Glomerular endothelial cell (primary cell): ENCODE measurements around the gene OR2L5. TPM values are rescaled to one million over a fixed set of nuclear protein-coding genes. Genes with fewer than 3 reads are reported as not detected.

Source experiments
- DNase-seq: peaks from one replicate; pipeline ENCODE4 v3.0.0-alpha.2; 2011; ENCODE audit warnings: low read depth, low spot score; ENCODE audit errors: extremely low read depth
- total RNA-seq: library from RNA; depleted of rRNA; stranded (reverse); fragments of >200 nt; gene quantifications from 2 replicates; pipeline ENCODE4 v1.2.3, GENCODE V29; 2015

The OR2L5 gene, protein sequence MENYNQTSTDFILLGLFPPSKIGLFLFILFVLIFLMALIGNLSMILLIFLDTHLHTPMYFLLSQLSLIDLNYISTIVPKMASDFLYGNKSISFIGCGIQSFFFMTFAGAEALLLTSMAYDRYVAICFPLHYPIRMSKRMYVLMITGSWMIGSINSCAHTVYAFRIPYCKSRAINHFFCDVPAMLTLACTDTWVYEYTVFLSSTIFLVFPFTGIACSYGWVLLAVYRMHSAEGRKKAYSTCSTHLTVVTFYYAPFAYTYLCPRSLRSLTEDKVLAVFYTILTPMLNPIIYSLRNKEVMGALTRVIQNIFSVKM
- not detected in 2 replicates for total RNA-seq

DNA sequence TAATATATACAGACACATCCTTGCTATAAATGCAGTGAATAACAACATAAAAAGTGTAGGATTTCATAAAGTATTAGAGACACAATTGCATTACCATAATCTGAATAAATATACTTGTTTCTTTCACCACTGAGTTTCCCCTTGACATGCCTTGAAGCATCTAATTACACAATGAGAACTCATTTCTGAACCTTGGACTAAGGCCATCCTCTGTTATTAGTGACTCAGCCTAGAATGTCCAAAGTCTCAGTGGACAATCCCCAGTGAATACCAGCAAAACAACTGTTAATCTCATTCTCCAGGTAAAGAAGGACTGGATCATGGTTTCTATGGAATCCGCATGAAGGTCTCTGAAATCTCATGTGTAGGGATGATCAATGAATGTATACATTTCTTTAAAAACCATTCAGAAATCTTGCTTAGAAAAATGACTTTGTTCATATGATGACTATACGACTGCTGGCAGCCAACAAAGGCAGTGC lies at the start of gene OR2L5:
TSS of gene OR2L5 (plus strand) at position 432 of the 482 bp plus-strand sequence. CDS start 8,288 bp downstream, outside the sequence.
- no peak for DNase-seq

DNA sequence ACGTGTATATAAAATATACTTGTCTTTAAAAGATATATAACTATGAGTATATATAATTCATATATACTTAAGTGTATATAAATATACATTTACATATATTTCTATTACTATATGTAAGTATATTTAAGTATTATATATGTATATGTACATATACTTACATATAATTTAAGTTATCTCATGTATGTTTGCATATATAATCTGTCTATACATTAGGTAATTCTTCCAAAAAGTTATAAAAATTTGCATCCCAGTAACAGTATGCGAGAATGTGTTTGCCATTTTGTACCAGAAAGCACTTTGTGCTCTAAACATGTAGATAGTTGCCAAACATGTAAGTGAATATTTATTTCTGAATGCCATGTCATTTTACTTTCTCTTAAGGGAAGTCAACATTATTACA lies 48.5 kb upstream of the OR2L5 start, which contains the start of gene OR2AK2:
TSS of gene OR2AK2 (plus strand) at position 301 of the 400 bp plus-strand sequence. CDS start 144 bp downstream, outside the sequence.
- no peak for DNase-seq

DNA sequence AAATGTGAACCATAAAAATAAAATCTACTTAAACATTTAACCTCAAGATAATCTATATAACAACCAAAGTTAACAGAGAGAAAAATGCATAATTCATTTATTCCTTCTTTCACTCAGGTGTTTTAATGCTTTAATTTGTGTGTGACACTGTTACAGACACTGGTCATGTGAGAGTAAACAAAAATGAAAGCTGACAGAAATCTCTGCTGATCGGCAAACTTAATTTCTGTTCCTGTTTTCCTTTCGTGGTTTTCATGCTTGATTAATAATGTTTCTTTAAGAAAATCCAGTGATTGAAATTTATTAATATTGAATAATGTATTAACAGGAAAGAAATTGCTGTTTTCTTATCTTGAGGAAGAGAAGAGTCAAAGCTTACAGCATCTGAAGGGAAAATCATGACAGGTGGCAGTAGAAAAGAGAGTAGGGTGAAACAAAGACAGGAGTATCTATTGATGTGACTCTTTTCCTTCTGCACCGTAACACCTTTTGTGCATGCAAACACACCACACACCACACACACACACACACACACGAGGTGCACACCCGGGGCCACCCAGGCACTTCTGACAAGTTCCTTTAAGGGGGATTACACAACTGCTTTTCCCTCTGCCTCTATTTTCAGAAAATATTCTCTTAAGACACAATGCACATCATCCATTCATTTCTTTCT lies 46.8 kb upstream of the OR2L5 start:
- no peak for DNase-seq

DNA sequence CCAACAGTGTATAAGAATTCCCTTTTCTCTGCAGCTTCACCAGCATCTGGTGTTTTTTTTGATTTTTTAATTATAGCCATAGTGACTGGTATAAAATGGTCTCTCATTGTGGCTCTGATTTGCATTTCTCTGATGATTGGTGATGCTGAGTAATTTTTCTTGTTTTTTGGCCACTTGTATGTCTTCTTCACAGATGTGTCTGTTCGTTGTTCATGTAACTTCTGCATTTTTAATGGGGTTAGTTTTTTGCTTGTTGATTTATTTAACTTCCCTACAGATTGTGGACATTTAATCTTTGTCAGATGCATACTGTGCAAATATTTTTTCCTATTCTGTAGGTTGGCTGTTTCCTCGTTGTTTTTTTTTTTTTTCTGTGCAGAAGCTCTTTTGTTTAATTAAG lies 20.5 kb upstream of the OR2L5 start:
- DNase-seq = no peak

DNA sequence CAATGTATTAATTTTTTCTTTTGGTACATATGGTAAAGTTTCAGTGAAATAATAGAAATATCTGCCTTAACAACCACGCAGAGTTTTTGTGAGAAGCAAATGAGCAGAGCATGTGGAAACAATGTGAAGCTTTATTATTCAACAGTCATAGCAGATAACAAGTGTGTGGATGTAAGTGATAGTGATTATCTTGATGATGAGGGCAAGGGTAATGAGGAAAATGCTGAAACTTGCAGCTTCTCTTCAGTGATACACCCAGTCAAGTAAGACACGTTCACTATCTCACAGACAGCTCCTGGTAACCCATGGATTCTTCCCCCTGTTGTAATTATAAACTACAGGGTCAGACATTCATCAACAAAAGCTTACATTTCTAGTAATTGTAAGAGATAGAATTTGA lies 14.6 kb upstream of the OR2L5 start:
- DNase-seq = no peak

DNA sequence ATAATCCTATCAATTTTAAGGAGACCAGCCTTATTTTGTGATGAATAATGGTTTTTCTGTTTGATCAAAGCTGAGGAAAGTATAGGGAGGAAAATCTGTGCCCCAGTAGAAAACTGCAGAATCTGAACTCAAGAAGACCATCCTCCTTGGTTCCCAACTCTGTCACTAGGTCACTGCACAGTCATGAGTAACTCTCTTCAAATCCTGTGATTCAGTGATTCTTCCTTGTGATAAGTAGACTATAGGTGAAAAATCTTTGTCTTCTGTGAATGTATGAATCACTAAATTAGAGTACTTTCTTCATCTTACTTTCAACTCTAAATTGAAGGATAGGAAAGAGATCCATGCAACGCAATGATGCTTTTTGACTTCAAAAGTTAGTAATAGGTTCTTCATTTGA lies 13.3 kb upstream of the OR2L5 start:
- no peak for DNase-seq

DNA sequence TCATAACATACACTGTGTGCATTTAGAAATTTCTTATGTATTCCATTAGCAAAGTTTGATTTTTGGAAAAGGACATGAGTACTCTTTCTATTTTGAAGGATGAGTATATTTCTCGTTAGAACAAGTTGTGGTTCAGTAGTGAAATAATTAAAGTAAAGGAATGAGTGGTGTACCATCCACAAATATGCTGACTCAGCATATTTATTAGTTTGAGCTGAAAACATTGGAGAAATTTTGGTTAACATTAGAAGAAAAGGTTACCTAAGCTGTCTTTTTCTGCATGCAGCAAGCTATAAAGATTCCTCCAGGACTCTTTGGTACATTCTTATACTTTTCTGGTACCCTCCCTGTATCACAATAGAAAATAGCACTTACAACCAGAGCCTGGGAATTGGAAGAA lies 5.7 kb upstream of the OR2L5 start:
- DNase-seq = no peak

DNA sequence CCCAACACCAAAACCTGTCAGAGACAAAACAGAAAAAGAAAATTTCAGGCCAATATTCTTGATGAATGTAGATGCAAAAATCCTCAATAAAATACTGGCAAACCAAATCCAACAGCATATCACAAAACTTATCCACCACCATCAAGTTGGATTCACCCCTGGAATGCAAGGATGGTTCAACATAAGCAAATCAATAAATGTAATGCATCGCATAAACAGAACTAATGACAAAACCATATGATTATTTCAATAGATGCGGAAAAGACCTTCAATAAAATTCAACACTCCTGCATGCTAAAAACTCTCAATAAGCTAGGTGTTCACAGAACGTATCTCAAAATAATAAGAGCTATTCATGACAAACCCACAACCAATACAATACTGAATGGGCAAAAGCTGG lies 3.8 kb upstream of the OR2L5 start:
- DNase-seq = no peak

DNA sequence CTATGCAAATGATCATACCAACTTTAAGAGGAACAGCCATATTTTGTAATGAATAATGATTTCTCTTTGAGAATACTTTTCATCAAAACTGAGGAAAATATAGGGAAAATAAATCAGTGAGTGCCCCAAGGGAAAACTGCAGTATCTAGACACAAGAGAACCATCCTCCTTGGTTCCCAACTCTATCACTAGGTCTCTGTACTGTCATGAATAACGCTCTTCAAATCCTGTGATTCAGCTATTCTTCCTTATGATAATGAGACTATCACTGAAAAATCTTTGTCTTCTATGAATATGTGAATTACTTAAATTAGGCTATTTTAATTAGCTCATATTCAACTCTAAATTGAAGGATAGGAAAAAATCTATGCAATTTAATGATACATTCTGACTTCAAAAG lies 2.3 kb downstream of the OR2L5 start:
- no peak for DNase-seq

DNA sequence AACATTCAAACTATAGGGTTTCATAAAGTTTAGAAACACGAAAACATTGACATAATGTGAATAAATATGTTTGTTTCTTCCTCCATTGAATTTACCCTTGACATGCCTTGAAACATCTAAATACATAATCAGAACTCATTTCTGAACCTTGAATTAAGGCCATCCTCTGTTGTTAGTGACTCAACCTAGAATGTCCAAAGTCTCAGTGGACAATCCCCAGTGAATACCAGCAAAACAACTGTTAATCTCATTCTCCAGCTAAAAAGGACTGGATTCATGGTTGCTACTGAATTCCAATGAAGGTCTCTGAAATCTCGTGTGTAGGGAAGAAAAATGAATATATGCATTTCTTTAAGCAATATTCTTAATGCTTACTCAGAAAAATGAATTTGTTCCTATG lies 16.3 kb downstream of the OR2L5 start, which contains the start of gene OR2L2:
TSS of gene OR2L2 (plus strand) at position 301 of the 400 bp plus-strand sequence. CDS start 8,198 bp downstream, outside the sequence.
- no peak for DNase-seq

DNA sequence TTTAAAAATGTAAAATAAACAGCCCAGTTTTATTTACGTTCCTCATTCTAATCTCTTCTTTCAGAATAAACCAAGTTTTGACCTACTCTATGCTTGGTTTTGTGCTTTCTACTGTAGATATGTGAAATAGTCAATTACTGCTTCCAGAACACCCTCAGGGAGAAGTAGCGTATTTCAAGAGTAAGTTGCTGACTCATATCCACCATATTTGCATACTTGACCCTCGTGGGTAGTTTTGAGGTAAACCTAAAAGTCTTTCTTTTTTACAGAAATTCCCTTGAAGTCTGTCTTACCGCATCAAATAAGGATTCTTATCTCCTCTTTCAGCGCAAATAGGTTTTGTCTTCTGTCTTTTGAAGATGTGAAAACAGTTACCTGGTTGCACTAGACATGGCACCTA lies 31.7 kb downstream of the OR2L5 start:
- DNase-seq = no peak

DNA sequence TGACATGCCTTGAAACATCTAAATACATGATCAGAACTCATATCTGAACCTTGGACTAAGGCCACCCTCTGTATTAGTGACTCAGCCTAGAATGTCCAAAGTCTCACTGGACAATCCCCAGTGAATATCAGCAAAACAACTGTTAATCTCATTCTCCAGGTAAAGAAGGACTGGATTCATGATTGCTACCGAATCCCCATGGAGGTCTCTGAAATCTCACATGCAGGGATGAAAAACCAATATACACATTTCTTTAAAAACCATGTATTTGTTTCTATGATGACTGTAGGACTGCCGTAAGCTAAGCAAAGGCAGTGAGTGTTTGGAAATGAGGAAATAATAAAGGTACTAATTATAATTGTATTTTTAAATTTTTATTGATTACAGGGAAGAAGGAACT lies 33.1 kb downstream of the OR2L5 start, which contains the start of gene OR2L3:
TSS of gene OR2L3 (plus strand) at position 301 of the 400 bp plus-strand sequence. CDS start 13,846 bp downstream, outside the sequence.
- no peak for DNase-seq

DNA sequence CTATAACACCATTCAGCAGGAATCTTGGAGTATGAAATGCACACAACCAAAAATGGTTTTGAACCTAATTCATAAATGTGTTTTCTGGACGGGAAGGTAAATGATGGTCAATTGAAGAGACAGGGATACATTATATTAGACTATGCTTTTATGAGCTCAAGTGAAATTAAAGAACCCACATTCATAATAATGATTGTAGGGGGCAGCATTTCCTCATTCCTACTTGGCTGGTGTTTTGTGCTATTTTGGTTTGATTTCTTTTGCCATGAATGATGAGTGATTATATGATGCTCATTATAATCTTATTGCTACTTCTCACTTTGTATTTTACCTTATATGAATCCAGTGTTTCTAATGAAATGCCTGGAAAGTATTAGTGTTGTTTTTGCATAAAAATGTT lies 33.5 kb downstream of the OR2L5 start:
- DNase-seq = no peak

DNA sequence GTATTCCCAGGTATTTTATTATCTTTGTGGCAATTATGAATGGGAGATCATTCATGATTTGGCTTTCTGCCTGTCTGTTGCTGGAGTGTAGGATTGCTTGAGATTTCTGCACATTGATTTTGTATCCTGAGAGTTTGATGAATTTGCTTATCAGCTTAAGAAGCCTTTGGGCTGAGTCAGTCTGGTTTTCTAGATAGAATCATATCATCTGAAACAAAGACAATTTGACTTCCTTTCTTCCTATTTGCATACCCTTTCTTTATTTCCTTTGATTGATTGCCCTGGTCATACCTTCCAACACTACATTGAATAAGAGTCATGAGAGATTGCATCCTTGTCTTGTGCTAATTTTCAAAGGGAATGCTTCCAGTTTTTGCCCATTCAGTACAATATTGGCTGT lies 41.2 kb downstream of the OR2L5 start:
- no peak for DNase-seq

DNA sequence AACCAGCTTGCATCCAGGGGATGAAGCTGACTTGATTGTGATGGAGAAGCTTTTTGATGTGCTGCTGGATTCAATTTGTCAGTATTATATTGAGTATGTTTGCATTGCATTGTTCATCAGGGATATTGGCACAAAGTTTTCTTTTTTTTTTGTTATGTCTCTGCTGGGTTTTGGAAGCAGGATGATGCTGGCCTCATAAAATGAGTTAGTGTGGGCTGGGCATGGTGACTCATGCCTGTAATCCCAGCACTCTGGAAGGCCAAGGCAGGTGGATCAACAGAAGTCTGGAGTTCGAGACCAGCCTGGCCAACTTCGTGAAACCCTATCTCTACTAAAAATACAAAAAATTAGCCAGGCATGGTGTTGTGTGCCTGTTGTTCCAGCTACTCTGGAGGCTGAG lies 41.8 kb downstream of the OR2L5 start:
- no peak for DNase-seq

DNA sequence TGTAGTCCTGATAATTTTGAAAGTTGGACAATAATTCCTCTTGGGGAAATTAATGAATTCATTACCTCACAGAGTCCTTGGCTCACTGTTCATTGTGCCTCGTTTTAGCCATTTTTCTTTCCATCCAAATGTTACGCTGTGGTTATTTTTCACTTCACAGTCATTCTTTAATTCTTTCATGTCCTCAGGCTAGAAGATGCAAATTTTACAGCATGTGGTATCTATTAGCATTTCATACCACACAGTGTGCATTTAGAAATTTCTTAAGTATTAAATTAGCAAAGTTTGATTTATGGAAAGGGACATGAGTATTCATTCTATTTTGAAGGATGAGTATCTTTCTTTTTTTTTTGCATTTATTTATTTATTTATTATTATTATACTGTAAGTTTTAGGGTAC lies 51.6 kb downstream of the OR2L5 start:
- no peak for DNase-seq

DNA sequence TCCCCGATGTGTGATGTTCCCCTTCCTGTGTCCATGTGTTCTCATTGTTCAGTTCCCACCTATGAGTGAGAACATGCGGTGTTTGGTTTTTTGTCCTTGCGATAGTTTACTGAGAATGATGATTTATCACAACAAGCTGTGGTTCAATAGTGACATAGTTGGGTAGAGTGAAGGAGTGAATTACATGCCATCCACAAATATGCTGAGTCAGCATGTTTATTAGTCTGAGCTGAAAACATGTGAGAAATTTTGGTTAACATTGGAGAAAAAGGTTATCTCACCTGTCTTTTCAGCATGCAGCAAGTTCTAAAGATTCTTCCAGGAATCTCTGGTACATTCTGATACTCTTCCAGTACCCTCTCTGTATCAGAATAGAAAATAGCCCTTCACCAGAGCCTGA lies 52.1 kb downstream of the OR2L5 start:
- no peak for DNase-seq

Other genes with a start within 250 kb of the OR2L5 start
- gene OR14A16, start 189.5 kb upstream of the OR2L5 start, total RNA-seq = not detected in 2 replicates
- gene OR11L1, start 171.8 kb upstream of the OR2L5 start, total RNA-seq = not detected in 2 replicates
- gene TRIM58, start 156.5 kb upstream of the OR2L5 start, total RNA-seq = 2.4 and 3.0 TPM in 2 replicates
- 0.58 TPM in 1 of 2 replicates, not detected in the other for gene OR2W3, start 118.1 kb upstream of the OR2L5 start, total RNA-seq
- gene OR2T8, start 93.4 kb upstream of the OR2L5 start, total RNA-seq = not detected in 2 replicates
- not detected in 2 replicates for gene OR2AJ1, start 88.8 kb upstream of the OR2L5 start, total RNA-seq
- gene OR2L8, start 64.8 kb upstream of the OR2L5 start, total RNA-seq = not detected in 2 replicates
- gene OR2AK2, start 48.4 kb upstream of the OR2L5 start, total RNA-seq = not detected in 2 replicates
- gene OR2L2, start 16.4 kb downstream of the OR2L5 start, total RNA-seq = not detected in 2 replicates
- gene OR2L3, start 33.2 kb downstream of the OR2L5 start, total RNA-seq = not detected in 2 replicates
- not detected in 2 replicates for gene OR2L13, start 81.5 kb downstream of the OR2L5 start, total RNA-seq
- gene OR2M5, start 131.5 kb downstream of the OR2L5 start, total RNA-seq = not detected in 2 replicates
- gene OR2M2, start 161.2 kb downstream of the OR2L5 start, total RNA-seq = not detected in 2 replicates
- not detected in 2 replicates for gene OR2M3, start 183.6 kb downstream of the OR2L5 start, total RNA-seq
- gene OR2M4, start 217.8 kb downstream of the OR2L5 start, total RNA-seq = not detected in 2 replicates